Duodenal mucosa (tissue), 2 donors: Measurements from ENCODE around the gene ABRAXAS1.
A peak's percentile ranks its signal among the peaks of the same experiment; 100 is the strongest.
"Not testable (repeated sequence)": the region's sequence is repeated elsewhere in the genome, so short reads cannot be mapped to it uniquely, and the experiment has no call there.

Source experiments
- H3K27ac ChIP-seq: one replicate; pipeline ENCODE4 v1.7.0; 2013; ENCODE audit warnings: low read depth, low read length
- H3K27me3 ChIP-seq, 2 donors: one replicate each; pipeline ENCODE4 v1.7.0; 2013; ENCODE audit warnings: low read length in 2 of 2, control low read depth in 1 of 2; ENCODE audit not compliant: insufficient read depth in 2 of 2, control insufficient read depth in 1 of 2
- H3K36me3 ChIP-seq, 2 donors: one replicate each; pipeline ENCODE4 v1.7.0; 2013; ENCODE audit warnings: low read length in 2 of 2, control low read depth in 1 of 2; ENCODE audit not compliant: insufficient read depth in 2 of 2, control insufficient read depth in 1 of 2
- H3K4me1 ChIP-seq, 2 donors: one replicate each; pipeline ENCODE4 v1.7.0; 2013; ENCODE audit warnings: low read length in 2 of 2, control low read depth in 1 of 2; ENCODE audit not compliant: insufficient read depth in 2 of 2, control insufficient read depth in 1 of 2
- H3K4me3 ChIP-seq, 2 donors: one replicate each; pipeline ENCODE4 v1.7.0; 2013; ENCODE audit warnings: low read length in 2 of 2, low read depth in 1 of 2
- H3K9ac ChIP-seq, 2 donors: one replicate each; pipeline ENCODE4 v1.7.0; 2013; ENCODE audit warnings: low read length in 2 of 2, low read depth in 1 of 2
- H3K9me3 ChIP-seq, 2 donors: one replicate each; pipeline ENCODE4 v1.7.0; 2013; ENCODE audit warnings: low read length in 2 of 2, control low read depth in 1 of 2; ENCODE audit not compliant: control insufficient read depth in 1 of 2

ABRAXAS1 gene

GRCh38 chr4:83498187-83498586, 13.3 kb upstream of the ABRAXAS1 start:
- Histone ChIP-seq H3K4me3 (no peak overlapping the region), H3K9me3 (no peaks in the 10 kb centered on the region), H3K27me3 (no peaks in the 10 kb centered on the region), H3K9ac (no peak overlapping the region), H3K36me3 (no peaks in the 10 kb centered on the region), H3K27ac (no peak overlapping the region), H3K4me1 (no peaks in the 10 kb centered on the region)

GRCh38 chr4:83496085-83496917, 11.4 kb upstream of the ABRAXAS1 start:
- H3K9ac ChIP-seq, H3K4me1 ChIP-seq, H3K36me3 ChIP-seq, H3K4me3 ChIP-seq, H3K27me3 ChIP-seq, H3K9me3 ChIP-seq, H3K27ac ChIP-seq: not testable (repeated sequence)

- H3K4me3 ChIP-seq: no peak overlapping the region
- no peaks in the 10 kb centered on the region for H3K4me1 ChIP-seq
- no peaks in the 10 kb centered on the region for H3K9me3 ChIP-seq
- H3K27me3 ChIP-seq: no peaks in the 10 kb centered on the region
- H3K27ac ChIP-seq: no peak overlapping the region
- H3K9ac ChIP-seq: no peak overlapping the region
- H3K36me3 ChIP-seq: no peaks in the 10 kb centered on the region
These were observed 6.1 kb upstream of the ABRAXAS1 start for GRCh38 chr4:83490876-83491450.

- Histone ChIP-seq H3K4me1 (peaks cover 4 to 6% of the 10 kb centered on the region in 2 donors), H3K9ac (no peak overlapping the region), H3K36me3 (no peaks in the 10 kb centered on the region), H3K9me3 (no peaks in the 10 kb centered on the region), H3K27ac (no peak overlapping the region), H3K27me3 (no peaks in the 10 kb centered on the region), H3K4me3 (no peak overlapping the region)
These were observed 4.9 kb upstream of the ABRAXAS1 start for GRCh38 chr4:83489711-83490326.

- H3K27me3 ChIP-seq: no peaks in the 10 kb centered on the region
- peaks cover 6 to 12% of the 10 kb centered on the region in 2 donors for H3K4me1 ChIP-seq
- no peaks in the 10 kb centered on the region for H3K9me3 ChIP-seq
- no peak overlapping the region for H3K27ac ChIP-seq
- H3K4me3 ChIP-seq: no peak overlapping the region
- no peaks in the 10 kb centered on the region for H3K36me3 ChIP-seq
- no peak overlapping the region for H3K9ac ChIP-seq
These were observed 1.7 kb upstream of the ABRAXAS1 start for GRCh38 chr4:83486457-83487129.

GRCh38 chr4:83473966-83474365, 10.9 kb downstream of the ABRAXAS1 start:
- H3K9me3 ChIP-seq: no peaks in the 10 kb centered on the region
- H3K27ac ChIP-seq: no peak overlapping the region
- H3K27me3 ChIP-seq: no peaks in the 10 kb centered on the region
- H3K9ac ChIP-seq: no peak overlapping the region
- H3K4me3 ChIP-seq: no peak overlapping the region
- H3K4me1 ChIP-seq: no peaks in the 10 kb centered on the region
- H3K36me3 ChIP-seq: peaks cover 0 to 15% of the 10 kb centered on the region in 2 donors

GRCh38 chr4:83473423-83473822, 11.5 kb downstream of the ABRAXAS1 start:
- peaks cover 0 to 20% of the 10 kb centered on the region in 2 donors for H3K36me3 ChIP-seq
- H3K4me1 ChIP-seq: no peaks in the 10 kb centered on the region
- H3K9me3 ChIP-seq: no peaks in the 10 kb centered on the region
- H3K27me3 ChIP-seq: no peaks in the 10 kb centered on the region
- no peak overlapping the region for H3K27ac ChIP-seq
- H3K4me3 ChIP-seq: no peak overlapping the region
- H3K9ac ChIP-seq: no peak overlapping the region

- Histone ChIP-seq H3K4me3 (peak overlapping the region; percentile 79 to 98), H3K9ac (peak overlapping the region; percentile 96 to 97), H3K27ac (peak overlapping the region; percentile 92), H3K36me3 (peaks cover 6 to 35% of the 10 kb centered on the region in 2 donors), H3K9me3 (no peaks in the 10 kb centered on the region), H3K27me3 (no peaks in the 10 kb centered on the region), H3K4me1 (peaks cover 18 to 30% of the 10 kb centered on the region in 2 donors)
These were observed 28.8 kb downstream of the ABRAXAS1 start for GRCh38 chr4:83456184-83456501.

GRCh38 chr4:83455281-83456183, 29.4 kb downstream of the ABRAXAS1 start, which contains the start of the genes HELQ and MRPS18C:
Gene HELQ (minus strand): TSS chr4:83455823. CDS start chr4:83455693, 130 bp downstream.
Gene MRPS18C (plus strand): TSS chr4:83456058. CDS start chr4:83456078, 20 bp downstream.
- peaks cover 18 to 30% of the 10 kb centered on the region in 2 donors for H3K4me1 ChIP-seq

More at GRCh38 chr4:83455281-83456183, 29.4 kb downstream of the ABRAXAS1 start, which contains the start of the genes HELQ and MRPS18C:
- Histone ChIP-seq H3K9ac (peak within 1 kb of the TSS; percentile 96 to 97), H3K4me3 (peak within 1 kb of the TSS; percentile 79 to 98), H3K9me3 (no peaks in the 10 kb centered on the region), H3K36me3 (peaks cover 6 to 32% of the 10 kb centered on the region in 2 donors), H3K27ac (peak within 1 kb of the TSS; percentile 92), H3K27me3 (no peaks in the 10 kb centered on the region)
